Heart left ventricle (tissue), 13 donors: ENCODE results near the gene MT1M.

Source experiments
- POLR2A ChIP-seq, 2 donors: fragments of 450-650 bp; IDR thresholded peaks; one replicate each; pipeline ENCODE4 v1.6.1; 2017; ENCODE audit warnings: antibody characterized with exemption in 2 of 2, mild to moderate bottlenecking in 2 of 2, moderate library complexity in 2 of 2
- TF ChIP-seq, protein P1 (sequence below), 12 donors: fragments of 200-600 bp; sonication (generic) in 4 of 12; IDR thresholded peaks; one replicate each; pipeline versions ENCODE4 v1.5.0 to v1.8.0; 2018 to 2022; ENCODE audit warnings: antibody characterized with exemption in 12 of 12, mild to moderate bottlenecking in 5 of 12
- donor health status: ischemic (EF 13 %, LVEDD 7.1; RV severe dilation, severe dysfunction).
- donor health status: DM: no; HTN: yes; CAD: no.
- donor health status: DM: no; HTN: no; CAD: no.
- donor health status: ischemic (EF 25% LVEDD 6.9; RV normal size, moderate dysfunction).
- donor health status: ischemic (EF 25% LVEDD 5.7; RV mildly dilated, moderate dysfunction).
- donor health status: ischemic (EF 35%, LVEDD 5.7; RV mildly dilated, moderate dysfunction).
- donor health status: nonischemic (EF 11% LVEDD 7.7; RV severe dilation, severe dysfunction).
- donor health status: DM: yes; HTN: yes; CAD: no.
- donor health status: PGD.
- donor health status: ischemic (EF 29% LVEDD 5.4; RV normal size, mild dysfunction).
- donor health status: nonischemic (EF 23%, LVEDD 6.1; RV moderate dilation, normal function).

DNA sequence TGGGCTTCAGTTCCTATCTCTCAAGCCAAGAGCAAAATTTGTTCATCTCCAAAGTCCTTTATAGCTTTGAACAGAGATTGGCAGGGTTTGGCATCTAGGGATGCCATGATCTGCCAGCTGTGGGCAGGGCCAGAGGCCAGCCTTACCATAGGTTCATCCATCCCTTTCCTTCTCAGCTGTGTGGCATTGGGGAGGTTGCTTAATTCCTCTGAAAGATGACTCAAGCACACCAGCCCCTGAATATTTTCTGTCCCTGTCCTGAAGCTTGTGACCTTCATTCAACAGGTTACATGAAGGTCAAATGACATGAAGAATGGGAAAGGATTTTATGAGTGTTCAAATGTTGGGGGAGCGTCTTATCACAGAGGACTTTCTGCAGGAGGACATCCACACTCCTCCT, 32.0 kb downstream of the MT1M start:
- TF ChIP-seq, protein P1, sequence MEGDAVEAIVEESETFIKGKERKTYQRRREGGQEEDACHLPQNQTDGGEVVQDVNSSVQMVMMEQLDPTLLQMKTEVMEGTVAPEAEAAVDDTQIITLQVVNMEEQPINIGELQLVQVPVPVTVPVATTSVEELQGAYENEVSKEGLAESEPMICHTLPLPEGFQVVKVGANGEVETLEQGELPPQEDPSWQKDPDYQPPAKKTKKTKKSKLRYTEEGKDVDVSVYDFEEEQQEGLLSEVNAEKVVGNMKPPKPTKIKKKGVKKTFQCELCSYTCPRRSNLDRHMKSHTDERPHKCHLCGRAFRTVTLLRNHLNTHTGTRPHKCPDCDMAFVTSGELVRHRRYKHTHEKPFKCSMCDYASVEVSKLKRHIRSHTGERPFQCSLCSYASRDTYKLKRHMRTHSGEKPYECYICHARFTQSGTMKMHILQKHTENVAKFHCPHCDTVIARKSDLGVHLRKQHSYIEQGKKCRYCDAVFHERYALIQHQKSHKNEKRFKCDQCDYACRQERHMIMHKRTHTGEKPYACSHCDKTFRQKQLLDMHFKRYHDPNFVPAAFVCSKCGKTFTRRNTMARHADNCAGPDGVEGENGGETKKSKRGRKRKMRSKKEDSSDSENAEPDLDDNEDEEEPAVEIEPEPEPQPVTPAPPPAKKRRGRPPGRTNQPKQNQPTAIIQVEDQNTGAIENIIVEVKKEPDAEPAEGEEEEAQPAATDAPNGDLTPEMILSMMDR (IDR thresholded peaks at IDR 0.05): no peak
- TF ChIP-seq POLR2A (IDR thresholded peaks at IDR 0.05): no peak
